ENCODE results near the gene HOXA11.

The HOXA11 gene

DNA sequence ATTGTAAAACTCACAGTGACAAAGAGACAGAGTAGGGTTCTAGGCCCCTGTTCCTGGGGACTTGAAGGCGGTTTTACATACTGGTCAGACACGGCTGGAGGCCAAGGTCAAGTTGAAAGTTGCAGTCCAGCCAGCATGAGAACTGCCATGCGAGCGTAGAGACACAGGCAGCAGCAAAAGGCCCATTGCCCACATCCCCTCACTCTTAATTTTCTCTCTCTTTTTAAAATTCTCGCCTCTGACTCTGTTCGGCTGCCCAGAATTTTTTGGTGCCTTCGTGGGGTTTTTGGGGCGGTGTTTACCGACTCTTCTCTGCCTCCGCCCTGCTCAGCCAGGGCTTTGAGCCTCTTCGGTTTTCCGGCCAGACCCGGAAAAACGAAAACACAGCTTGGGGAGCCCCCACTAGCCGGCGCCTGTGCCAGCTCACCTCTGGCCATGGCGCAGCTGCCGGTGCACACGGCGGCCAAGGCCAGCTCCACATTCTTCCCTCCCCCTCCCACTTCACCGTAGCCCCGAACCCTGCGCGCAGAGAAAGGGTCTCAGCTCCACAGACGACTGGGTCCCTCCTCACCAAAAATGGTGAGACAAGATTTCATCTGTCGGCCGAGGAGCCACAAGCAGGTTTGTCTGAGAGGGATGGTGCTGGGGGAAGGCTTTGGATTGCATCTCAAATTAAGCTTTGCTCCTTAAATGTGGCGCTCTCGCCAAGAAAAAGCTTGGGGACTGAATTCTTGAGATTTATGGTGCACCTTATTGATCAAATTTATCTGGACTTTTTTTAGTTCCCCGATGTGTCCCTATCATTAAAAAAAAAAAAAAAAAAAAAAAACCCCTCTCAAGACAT lies 17.2 kb upstream of the HOXA11 start:
- Histone ChIP-seq H2AK5ac (ENCODE audit: low read length, severe bottlenecking) (no peak overlapping the region), H2BK5ac (ENCODE audit: low read depth, low read length, poor library complexity, severe bottlenecking) (no peak overlapping the region), H3K4ac (ENCODE audit: low read depth in 1 of 2, low read length in 2 of 2) (no peak overlapping the region), H3K9ac (ENCODE audit: low read length) (no peak overlapping the region), H3K14ac (ENCODE audit: low read length in 2 of 2) (no peak overlapping the region), H3K23ac (ENCODE audit: low read length in 2 of 2) (no peak overlapping the region), H3K18ac (ENCODE audit: low read depth in 1 of 2, low read length in 2 of 2) (no peak overlapping the region), H3K4me3 (ENCODE audit: insufficient read depth in 1 of 2, low read depth in 1 of 2, low read length in 2 of 2) (no peak overlapping the region), H2BK12ac (ENCODE audit: low read length in 2 of 2) (no peak overlapping the region), H3K79me1 (replicated peaks; ENCODE audit: low read length, poor library complexity, severe bottlenecking) (no peaks in the 10 kb centered on the region), H3K36me3 (ENCODE audit: control insufficient read depth in 1 of 2, insufficient read depth in 2 of 2, low read depth in 1 of 2, low read length in 2 of 2) (no peaks in the 10 kb centered on the region), H3K27ac (ENCODE audit: low read length, poor library complexity, severe bottlenecking) (no peak overlapping the region), H3K9me3 (ENCODE audit: control insufficient read depth, low read length) (no peaks in the 10 kb centered on the region), H3K27me3 (ENCODE audit: control insufficient read depth in 1 of 2, insufficient read depth in 1 of 2, low read length in 2 of 2) (peaks cover 89 to 92% of the 10 kb centered on the region in 2 experiments), H2BK120ac (ENCODE audit: low read depth, low read length) (no peak overlapping the region), H4K91ac (ENCODE audit: low read length) (no peak overlapping the region), H2AFZ (ENCODE audit: low read depth, low read length) (no peak overlapping the region), H3K4me2 (ENCODE audit: low read length, poor library complexity, severe bottlenecking) (no peak overlapping the region), H3K4me1 (ENCODE audit: control insufficient read depth, insufficient read depth, low read depth, low read length) (peaks cover 37% of the 10 kb centered on the region), H4K8ac (ENCODE audit: low read length) (no peak overlapping the region), H2BK15ac (ENCODE audit: low read depth, poor library complexity, severe bottlenecking) (no peak overlapping the region)
- DNase-seq = peak; percentile 18
- 7% methylated on average over 23 of the region's 30 CpGs for WGBS

DNA sequence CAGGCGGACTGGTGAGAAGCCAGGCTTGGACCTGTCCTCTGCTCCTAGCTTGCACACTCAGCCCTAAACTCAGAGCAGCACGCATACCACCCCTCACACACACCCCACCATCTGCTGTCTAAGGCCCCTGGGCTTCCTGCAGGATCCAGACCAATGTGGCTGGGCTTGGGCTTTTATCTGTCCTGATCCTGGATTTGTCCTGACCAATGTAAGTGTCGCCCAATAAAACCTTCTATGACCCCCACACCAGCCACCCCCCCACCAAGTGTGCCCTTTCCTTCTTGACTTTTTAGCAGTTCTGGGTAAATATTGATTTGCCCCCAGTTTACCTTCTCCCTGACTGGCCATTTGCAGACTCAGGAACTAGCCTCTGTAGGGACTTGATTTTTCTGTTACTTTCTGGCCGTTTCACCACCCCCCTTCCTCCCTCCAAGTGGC lies 16.6 kb upstream of the HOXA11 start:
- no peak overlapping the region for H4K8ac ChIP-seq (ENCODE audit: low read length)
- H4K91ac ChIP-seq (ENCODE audit: low read length) = no peak overlapping the region
- H2BK120ac ChIP-seq (ENCODE audit: low read depth, low read length) = no peak overlapping the region
- H3K36me3 ChIP-seq (ENCODE audit: control insufficient read depth in 1 of 2, insufficient read depth in 2 of 2, low read depth in 1 of 2, low read length in 2 of 2) = no peaks in the 10 kb centered on the region
- peaks cover 86 to 92% of the 10 kb centered on the region in 2 experiments for H3K27me3 ChIP-seq (ENCODE audit: control insufficient read depth in 1 of 2, insufficient read depth in 1 of 2, low read length in 2 of 2)
- H3K27ac ChIP-seq (ENCODE audit: low read length, poor library complexity, severe bottlenecking) = no peak overlapping the region
- no peak overlapping the region for H2AFZ ChIP-seq (ENCODE audit: low read depth, low read length)
- peak overlapping the region in 1 of 2 experiments; percentile 27 for H3K23ac ChIP-seq (ENCODE audit: low read length in 2 of 2)
- H3K4me3 ChIP-seq (ENCODE audit: insufficient read depth in 1 of 2, low read depth in 1 of 2, low read length in 2 of 2) = peak overlapping the region in 1 of 2 experiments; percentile 75
- no peak overlapping the region for H3K9ac ChIP-seq (ENCODE audit: low read length)
- no peak overlapping the region for H3K14ac ChIP-seq (ENCODE audit: low read length in 2 of 2)
- H3K4me1 ChIP-seq (ENCODE audit: control insufficient read depth, insufficient read depth, low read depth, low read length) = peaks cover 37% of the 10 kb centered on the region
- H3K79me1 ChIP-seq (replicated peaks; ENCODE audit: low read length, poor library complexity, severe bottlenecking) = no peaks in the 10 kb centered on the region
- DNase-seq = no peak
- WGBS = 21% methylated on average over 4 of the region's 4 CpGs
- no peaks in the 10 kb centered on the region for H3K9me3 ChIP-seq (ENCODE audit: control insufficient read depth, low read length)
- no peak overlapping the region for H2BK12ac ChIP-seq (ENCODE audit: low read length in 2 of 2)
- no peak overlapping the region for H2BK15ac ChIP-seq (ENCODE audit: low read depth, poor library complexity, severe bottlenecking)
- no peak overlapping the region for H3K18ac ChIP-seq (ENCODE audit: low read depth in 1 of 2, low read length in 2 of 2)
- H3K4ac ChIP-seq (ENCODE audit: low read depth in 1 of 2, low read length in 2 of 2) = no peak overlapping the region
- H3K4me2 ChIP-seq (ENCODE audit: low read length, poor library complexity, severe bottlenecking) = no peak overlapping the region
- H2AK5ac ChIP-seq (ENCODE audit: low read length, severe bottlenecking) = no peak overlapping the region
- H2BK5ac ChIP-seq (ENCODE audit: low read depth, low read length, poor library complexity, severe bottlenecking) = no peak overlapping the region

DNA sequence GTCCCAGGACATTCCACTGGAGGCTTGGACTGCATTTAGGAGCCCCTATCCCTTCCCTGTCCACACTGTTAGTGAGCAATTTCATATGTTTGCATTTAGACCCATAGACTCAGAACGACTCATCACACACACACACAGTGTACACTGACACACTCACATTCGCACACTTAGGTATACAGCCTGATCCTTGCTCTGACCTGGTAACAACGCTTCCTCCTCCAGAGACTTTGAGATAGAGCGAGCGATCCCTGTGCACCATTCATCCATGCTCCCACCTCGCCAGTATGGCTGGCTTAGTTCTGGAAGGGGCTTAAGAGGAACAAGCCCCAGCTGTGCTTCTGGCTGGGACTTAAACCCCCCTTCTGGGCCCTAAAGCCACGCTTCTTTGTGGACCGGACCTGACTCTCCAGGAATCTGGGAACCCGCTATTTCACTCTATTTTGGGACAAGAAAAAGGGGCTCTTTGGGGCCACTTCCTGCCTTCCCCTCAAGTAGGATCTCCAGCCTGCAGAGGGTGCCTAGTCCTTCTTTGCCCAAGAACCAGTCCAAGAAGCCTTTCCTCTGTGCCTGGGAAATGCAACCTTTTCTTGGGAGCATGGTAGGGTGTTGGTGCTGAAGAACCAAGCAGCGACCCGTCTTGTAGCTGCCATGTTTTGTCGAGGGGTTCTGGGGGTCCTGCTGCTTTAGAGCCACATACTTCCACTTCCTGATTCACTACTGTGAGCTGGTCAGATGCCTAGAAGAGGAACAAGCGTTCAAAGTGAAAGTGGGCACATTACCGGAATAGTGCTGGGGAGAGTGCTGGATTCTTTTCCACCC lies 15.9 kb upstream of the HOXA11 start:
- H2BK12ac ChIP-seq (ENCODE audit: low read length in 2 of 2) = no peak overlapping the region
- H3K4me3 ChIP-seq (ENCODE audit: insufficient read depth in 1 of 2, low read depth in 1 of 2, low read length in 2 of 2) = peak overlapping the region in 1 of 2 experiments; percentile 75
- H3K27ac ChIP-seq (ENCODE audit: low read length, poor library complexity, severe bottlenecking) = no peak overlapping the region
- H3K4me2 ChIP-seq (ENCODE audit: low read length, poor library complexity, severe bottlenecking) = peak overlapping the region; percentile 68
- no peak overlapping the region for H4K8ac ChIP-seq (ENCODE audit: low read length)
- H3K79me1 ChIP-seq (replicated peaks; ENCODE audit: low read length, poor library complexity, severe bottlenecking) = no peaks in the 10 kb centered on the region
- H3K4me1 ChIP-seq (ENCODE audit: control insufficient read depth, insufficient read depth, low read depth, low read length) = peaks cover 37% of the 10 kb centered on the region
- no peak overlapping the region for H2BK5ac ChIP-seq (ENCODE audit: low read depth, low read length, poor library complexity, severe bottlenecking)
- H2BK15ac ChIP-seq (ENCODE audit: low read depth, poor library complexity, severe bottlenecking) = no peak overlapping the region
- WGBS = 21% methylated on average over 14 of the region's 14 CpGs
- H3K14ac ChIP-seq (ENCODE audit: low read length in 2 of 2) = no peak overlapping the region
- H2AFZ ChIP-seq (ENCODE audit: low read depth, low read length) = no peak overlapping the region
- no peaks in the 10 kb centered on the region for H3K36me3 ChIP-seq (ENCODE audit: control insufficient read depth in 1 of 2, insufficient read depth in 2 of 2, low read depth in 1 of 2, low read length in 2 of 2)
- no peak overlapping the region for H2BK120ac ChIP-seq (ENCODE audit: low read depth, low read length)
- H3K27me3 ChIP-seq (ENCODE audit: control insufficient read depth in 1 of 2, insufficient read depth in 1 of 2, low read length in 2 of 2) = peaks cover 79 to 90% of the 10 kb centered on the region in 2 experiments
- H3K4ac ChIP-seq (ENCODE audit: low read depth in 1 of 2, low read length in 2 of 2) = no peak overlapping the region
- no peak overlapping the region for H2AK5ac ChIP-seq (ENCODE audit: low read length, severe bottlenecking)
- peak; percentile 22 for DNase-seq
- no peak overlapping the region for H4K91ac ChIP-seq (ENCODE audit: low read length)
- H3K9me3 ChIP-seq (ENCODE audit: control insufficient read depth, low read length) = no peaks in the 10 kb centered on the region
- peak overlapping the region in 1 of 2 experiments; percentile 27 for H3K23ac ChIP-seq (ENCODE audit: low read length in 2 of 2)
- H3K9ac ChIP-seq (ENCODE audit: low read length) = no peak overlapping the region
- no peak overlapping the region for H3K18ac ChIP-seq (ENCODE audit: low read depth in 1 of 2, low read length in 2 of 2)
